Gastrocnemius medialis (tissue), 4 donors: ENCODE results near the gene ZFR. TPM values are rescaled to one million over a fixed set of nuclear protein-coding genes. Genes with fewer than 3 reads are reported as not detected.
"Not testable (repeated sequence)": the region's sequence is repeated elsewhere in the genome, so short reads cannot be mapped to it uniquely, and the experiment has no call there.

Experiments used
- ATAC-seq, 2 donors: fragments of 150-250 bp; one replicate each; pipeline ENCODE4 v1.9.1; 2016
- DNase-seq, 2 donors: peaks; one replicate each; pipeline ENCODE4 v3.0.0-alpha.2; 2019
- H3K27ac ChIP-seq, 4 donors: fragments of 200-600 bp; sonication (generic); 1 replicate in 1 of 4; 2 replicates in 3 of 4; pipeline ENCODE4 v1.5.1; 2016 to 2018; ENCODE audit warnings: mild to moderate bottlenecking in 2 of 4, moderate library complexity in 1 of 4
- H3K27me3 ChIP-seq, 3 donors: fragments of 200-600 bp; sonication (generic) in 2 of 3; 1 replicate in 1 of 3; 2 replicates in 2 of 3; pipeline versions ENCODE4 v1.5.1 to v1.6.0; 2016 to 2019; ENCODE audit warnings: mild to moderate bottlenecking in 1 of 3, moderate library complexity in 1 of 3
- H3K36me3 ChIP-seq, 2 donors: fragments of 200-600 bp; sonication (generic) in 1 of 2; one replicate each; pipeline ENCODE4 v1.5.1; 2017 to 2018
- H3K4me1 ChIP-seq, 2 donors: fragments of 200-600 bp; sonication (generic) in 1 of 2; one replicate each; pipeline ENCODE4 v1.5.1; 2016 to 2017; ENCODE audit warnings: mild to moderate bottlenecking in 2 of 2
- H3K4me3 ChIP-seq, 4 donors: fragments of 200-600 bp; sonication (generic) in 3 of 4; 1 replicate in 1 of 4; 2 replicates in 3 of 4; pipeline ENCODE4 v1.5.1; 2016 to 2019; ENCODE audit warnings: mild to moderate bottlenecking in 2 of 4
- H3K9me3 ChIP-seq, 3 donors: fragments of 200-600 bp; sonication (generic) in 2 of 3; 1 replicate in 1 of 3; 2 replicates in 2 of 3; pipeline ENCODE4 v1.5.1; 2016 to 2019
- POLR2A ChIP-seq, 2 donors: fragments of 450-650 bp; IDR thresholded peaks; one replicate each; pipeline ENCODE4 v1.6.1; 2017; ENCODE audit warnings: antibody characterized with exemption in 2 of 2, mild to moderate bottlenecking in 2 of 2, moderate library complexity in 2 of 2
- in situ Hi-C, 4 donors: fragments of 200-750 bp; cut with MboI; loops; one replicate each; pipeline versions ENCODE4 v1.15.0 to v1.8.0; 2017; ENCODE audit warnings: low sequenced_read_pairs in 4 of 4
- intact Hi-C: fragments of 100-400 bp; cut with DNase I; formaldehyde crosslinking; loops from one replicate; pipeline ENCODE4 v1.15.1; 2023; ENCODE audit warnings: low total_unique reads
- total RNA-seq, 4 donors: library from RNA; depleted of rRNA; stranded (reverse); fragments of >200 nt; gene quantifications; one replicate each; pipeline versions ENCODE4 v1.1.0 to v1.2.3, GENCODE V29; 2016
- TF ChIP-seq, protein P1 (sequence below), 5 experiments: fragments of 450-650 bp in 3 of 5; fragments of 200-600 bp in 2 of 5; sonication (generic) in 2 of 5; IDR thresholded peaks in 4 of 5; conservative IDR thresholded peaks in 1 of 5; 1 replicate in 4 of 5; 2 replicates in 1 of 5; pipeline ENCODE4 v1.5.1; 2016 to 2019; ENCODE audit warnings: antibody characterized with exemption in 5 of 5, mild to moderate bottlenecking in 3 of 5, moderate library complexity in 3 of 5

The ZFR gene
- total RNA-seq, 4 donors from 2014 or later: 84.0 to 109 (median 89.4) TPM

- H3K36me3 ChIP-seq: no peaks in the 10 kb centered on the region
- intact Hi-C loops (no loop called here), in situ Hi-C loops (loop anchor here in 1 of 4 donors (25.0 kb wide), 1 partner anchor 199 kb away; no protein-coding TSS in a partner anchor)
- TF ChIP-seq POLR2A (IDR thresholded peaks at IDR 0.05): no peak
- TF ChIP-seq, protein P1, sequence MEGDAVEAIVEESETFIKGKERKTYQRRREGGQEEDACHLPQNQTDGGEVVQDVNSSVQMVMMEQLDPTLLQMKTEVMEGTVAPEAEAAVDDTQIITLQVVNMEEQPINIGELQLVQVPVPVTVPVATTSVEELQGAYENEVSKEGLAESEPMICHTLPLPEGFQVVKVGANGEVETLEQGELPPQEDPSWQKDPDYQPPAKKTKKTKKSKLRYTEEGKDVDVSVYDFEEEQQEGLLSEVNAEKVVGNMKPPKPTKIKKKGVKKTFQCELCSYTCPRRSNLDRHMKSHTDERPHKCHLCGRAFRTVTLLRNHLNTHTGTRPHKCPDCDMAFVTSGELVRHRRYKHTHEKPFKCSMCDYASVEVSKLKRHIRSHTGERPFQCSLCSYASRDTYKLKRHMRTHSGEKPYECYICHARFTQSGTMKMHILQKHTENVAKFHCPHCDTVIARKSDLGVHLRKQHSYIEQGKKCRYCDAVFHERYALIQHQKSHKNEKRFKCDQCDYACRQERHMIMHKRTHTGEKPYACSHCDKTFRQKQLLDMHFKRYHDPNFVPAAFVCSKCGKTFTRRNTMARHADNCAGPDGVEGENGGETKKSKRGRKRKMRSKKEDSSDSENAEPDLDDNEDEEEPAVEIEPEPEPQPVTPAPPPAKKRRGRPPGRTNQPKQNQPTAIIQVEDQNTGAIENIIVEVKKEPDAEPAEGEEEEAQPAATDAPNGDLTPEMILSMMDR (IDR thresholded peaks at IDR 0.05 in 4 of 5, conservative IDR thresholded peaks at IDR 0.05 in 1 of 5): no peak
- no peak overlapping the region for H3K27ac ChIP-seq
- DNase-seq (no peak), ATAC-seq (no peak)
- peaks cover 42 to 54% of the 10 kb centered on the region in 2 donors for H3K4me1 ChIP-seq
- no peaks in the 10 kb centered on the region for H3K9me3 ChIP-seq
- no peaks in the 10 kb centered on the region for H3K27me3 ChIP-seq
- no peak overlapping the region for H3K4me3 ChIP-seq
Measured at GRCh38 chr5:32436553-32437242, 7.8 kb downstream of the ZFR start.

- Histone ChIP-seq H3K9me3 (no peaks in the 10 kb centered on the region), H3K36me3 (no peaks in the 10 kb centered on the region), H3K27me3 (no peaks in the 10 kb centered on the region), H3K4me3 (no peak overlapping the region), H3K27ac (no peak overlapping the region), H3K4me1 (peaks cover 39 to 56% of the 10 kb centered on the region in 2 donors)
- in situ Hi-C loops: loop anchor here in 1 of 4 donors (25.0 kb wide), 1 partner anchor 198 kb away; no protein-coding TSS in a partner anchor
- DNase-seq (no peak), ATAC-seq (no peak)
- TF ChIP-seq POLR2A (IDR thresholded peaks at IDR 0.05): no peak
- TF ChIP-seq, protein P1 (IDR thresholded peaks at IDR 0.05 in 4 of 5, conservative IDR thresholded peaks at IDR 0.05 in 1 of 5): no peak
- intact Hi-C loops: no loop called here
Measured at GRCh38 chr5:32435383-32435782, 9.2 kb downstream of the ZFR start.

GRCh38 chr5:32434221-32434620, 10.3 kb downstream of the ZFR start:
- Histone ChIP-seq H3K9me3 (no peaks in the 10 kb centered on the region), H3K27ac (no peak overlapping the region), H3K4me1 (peaks cover 39 to 49% of the 10 kb centered on the region in 2 donors), H3K27me3 (no peaks in the 10 kb centered on the region), H3K36me3 (no peaks in the 10 kb centered on the region), H3K4me3 (no peak overlapping the region)
- TF ChIP-seq, protein P1 (IDR thresholded peaks at IDR 0.05 in 4 of 5, conservative IDR thresholded peaks at IDR 0.05 in 1 of 5): no peak
- TF ChIP-seq POLR2A (IDR thresholded peaks at IDR 0.05): no peak
- intact Hi-C loops (no loop called here), in situ Hi-C loops (loop anchor here in 1 of 4 donors (25.0 kb wide), 1 partner anchor 197 kb away; no protein-coding TSS in a partner anchor)
- DNase-seq (no peak), ATAC-seq (no peak)

- Histone ChIP-seq H3K4me3 (no peak overlapping the region), H3K27ac (no peak overlapping the region), H3K36me3 (no peaks in the 10 kb centered on the region), H3K27me3 (no peaks in the 10 kb centered on the region), H3K9me3 (no peaks in the 10 kb centered on the region), H3K4me1 (peaks cover 30 to 40% of the 10 kb centered on the region in 2 donors)
- intact Hi-C loops: no loop called here
- DNase-seq (no peak), ATAC-seq (no peak)
- TF ChIP-seq, protein P1 (IDR thresholded peaks at IDR 0.05 in 4 of 5, conservative IDR thresholded peaks at IDR 0.05 in 1 of 5): no peak
- TF ChIP-seq POLR2A (IDR thresholded peaks at IDR 0.05): no peak
- in situ Hi-C loops: loop anchor here in 1 of 4 donors (25.0 kb wide), 1 partner anchor 195 kb away; no protein-coding TSS in a partner anchor
Measured at GRCh38 chr5:32432633-32433032, 11.9 kb downstream of the ZFR start.

DNA sequence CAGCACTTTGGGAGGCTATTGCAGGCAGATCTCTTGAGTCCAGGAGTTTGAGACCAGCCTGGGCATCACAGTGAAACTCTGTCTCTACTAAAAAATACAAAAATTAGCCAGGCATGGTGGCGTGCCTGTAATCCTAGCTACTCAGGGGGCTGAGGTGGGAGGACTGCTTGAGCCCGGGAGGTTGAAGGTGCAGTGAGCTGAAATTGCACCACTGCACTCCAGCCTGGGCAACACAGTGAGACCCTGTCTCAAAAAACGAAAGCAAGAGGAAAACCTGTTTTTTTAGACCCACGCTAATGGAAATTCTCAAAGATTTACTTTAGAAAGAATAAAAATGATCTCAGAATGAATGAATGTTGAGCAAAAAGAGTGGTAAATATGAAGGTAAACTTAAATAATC, 13.7 kb downstream of the ZFR start:
- intact Hi-C loops, H3K9me3 ChIP-seq, H3K27me3 ChIP-seq, DNase-seq, ATAC-seq, H3K36me3 ChIP-seq, H3K4me3 ChIP-seq, H3K27ac ChIP-seq: not testable (repeated sequence)
- in situ Hi-C loops: loop anchor here in 1 of 4 donors (25.0 kb wide), 1 partner anchor 194 kb away; no protein-coding TSS in a partner anchor
- peaks cover 16 to 24% of the 10 kb centered on the region in 2 donors for H3K4me1 ChIP-seq
